Effector memory CD8-positive, alpha-beta T cell (primary cell): Measurements from ENCODE around the gene RAB11FIP2.

Source experiments
- ATAC-seq: fragments of 150-1000 bp; cut with Tn5 transposase; replicated peaks from 2 replicates; pipeline ENCODE4 v1.10.0; 2021; ENCODE audit warnings: mild to moderate bottlenecking, moderate library complexity
- DNase-seq, 3 experiments: peaks; one replicate each; pipeline ENCODE4 v3.0.0; 2021
- H3K27ac Mint-ChIP-seq, 2 donors: one replicate each; pipeline ENCODE4 v1.8.0; 2022; ENCODE audit warnings: mild to moderate bottlenecking in 2 of 2, mixed read lengths in 2 of 2, moderate library complexity in 2 of 2
- H3K27me3 Mint-ChIP-seq, 2 donors: one replicate each; pipeline ENCODE4 v1.8.0; 2022; ENCODE audit warnings: mixed read lengths in 2 of 2
- H3K36me3 Mint-ChIP-seq: one replicate; pipeline ENCODE4 v1.8.0; 2022; ENCODE audit warnings: mild to moderate bottlenecking, moderate library complexity, mixed read lengths; ENCODE audit not compliant: insufficient read depth
- H3K4me1 Mint-ChIP-seq, 2 donors: one replicate each; pipeline ENCODE4 v1.8.0; 2022; ENCODE audit warnings: low read depth in 2 of 2, mixed read lengths in 2 of 2
- H3K4me3 Mint-ChIP-seq, 2 donors: one replicate each; pipeline ENCODE4 v1.8.0; 2022; ENCODE audit warnings: mild to moderate bottlenecking in 2 of 2, mixed read lengths in 2 of 2, moderate library complexity in 2 of 2
- H3K9me3 Mint-ChIP-seq, 2 donors: one replicate each; pipeline ENCODE4 v1.8.0; 2022; ENCODE audit warnings: mixed read lengths in 2 of 2

Gene RAB11FIP2

GRCh38 chr10:117988814-117989213, 57.9 kb downstream of the RAB11FIP2 start:
- DNase-seq (no peak), ATAC-seq (no peak)
- Mint-ChIP-seq H3K27me3 (peaks cover 0 to 4% of the 10 kb centered on the region in 2 donors), H3K4me1 (no peaks in the 10 kb centered on the region), H3K27ac (no peak overlapping the region), H3K36me3 (no peaks in the 10 kb centered on the region), H3K4me3 (no peak overlapping the region), H3K9me3 (peaks cover 0 to 8% of the 10 kb centered on the region in 2 donors)

- H3K4me1 Mint-ChIP-seq, result no peaks in the 10 kb centered on the region
- no peak overlapping the region for H3K27ac Mint-ChIP-seq
- no peak overlapping the region for H3K4me3 Mint-ChIP-seq
- peaks cover 12 to 15% of the 10 kb centered on the region in 2 donors for H3K27me3 Mint-ChIP-seq
- DNase-seq (no peak), ATAC-seq (no peak)
- peaks cover 0 to 8% of the 10 kb centered on the region in 2 donors for H3K9me3 Mint-ChIP-seq
- no peaks in the 10 kb centered on the region for H3K36me3 Mint-ChIP-seq
Observed at GRCh38 chr10:117987244-117987909, 59.4 kb downstream of the RAB11FIP2 start.

DNA sequence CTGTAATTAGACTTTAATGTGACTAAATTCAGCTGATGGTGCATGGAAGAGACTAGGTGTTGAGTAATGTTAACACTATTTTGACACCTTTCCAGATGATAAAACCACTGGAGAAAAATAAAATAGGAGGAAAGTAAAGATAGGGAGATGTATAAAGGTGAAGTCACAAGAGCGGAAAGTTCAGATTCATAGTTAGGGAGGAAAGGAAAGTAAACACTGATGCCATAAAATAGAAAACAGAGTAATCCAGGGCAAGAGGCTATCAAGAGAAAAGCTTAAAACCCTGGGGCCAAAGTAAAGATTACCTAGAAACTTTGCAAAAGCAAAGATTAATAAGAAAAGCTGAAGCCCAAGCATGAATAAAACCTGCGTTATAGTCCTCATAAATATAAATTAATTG, 62.8 kb downstream of the RAB11FIP2 start:
- Mint-ChIP-seq H3K36me3 (no peaks in the 10 kb centered on the region), H3K4me1 (no peaks in the 10 kb centered on the region), H3K27me3 (peaks cover 13 to 15% of the 10 kb centered on the region in 2 donors), H3K4me3 (no peak overlapping the region), H3K9me3 (peaks cover 0 to 8% of the 10 kb centered on the region in 2 donors), H3K27ac (no peak overlapping the region)
- ATAC-seq, result no peak
- no peak for DNase-seq

GRCh38 chr10:117980755-117981702, 65.7 kb downstream of the RAB11FIP2 start:
- ATAC-seq, result no peak
- Mint-ChIP-seq H3K9me3 (no peaks in the 10 kb centered on the region), H3K4me3 (no peak overlapping the region), H3K27me3 (peaks cover 19 to 21% of the 10 kb centered on the region in 2 donors), H3K36me3 (no peaks in the 10 kb centered on the region), H3K4me1 (no peaks in the 10 kb centered on the region), H3K27ac (no peak overlapping the region)
- no peak for DNase-seq

GRCh38 chr10:117980216-117980615, 66.5 kb downstream of the RAB11FIP2 start:
- Mint-ChIP-seq H3K27me3 (peaks cover 20 to 21% of the 10 kb centered on the region in 2 donors), H3K4me1 (no peaks in the 10 kb centered on the region), H3K36me3 (no peaks in the 10 kb centered on the region), H3K4me3 (no peak overlapping the region), H3K27ac (no peak overlapping the region), H3K9me3 (no peaks in the 10 kb centered on the region)
- ATAC-seq (no peak), DNase-seq (no peak)

DNA sequence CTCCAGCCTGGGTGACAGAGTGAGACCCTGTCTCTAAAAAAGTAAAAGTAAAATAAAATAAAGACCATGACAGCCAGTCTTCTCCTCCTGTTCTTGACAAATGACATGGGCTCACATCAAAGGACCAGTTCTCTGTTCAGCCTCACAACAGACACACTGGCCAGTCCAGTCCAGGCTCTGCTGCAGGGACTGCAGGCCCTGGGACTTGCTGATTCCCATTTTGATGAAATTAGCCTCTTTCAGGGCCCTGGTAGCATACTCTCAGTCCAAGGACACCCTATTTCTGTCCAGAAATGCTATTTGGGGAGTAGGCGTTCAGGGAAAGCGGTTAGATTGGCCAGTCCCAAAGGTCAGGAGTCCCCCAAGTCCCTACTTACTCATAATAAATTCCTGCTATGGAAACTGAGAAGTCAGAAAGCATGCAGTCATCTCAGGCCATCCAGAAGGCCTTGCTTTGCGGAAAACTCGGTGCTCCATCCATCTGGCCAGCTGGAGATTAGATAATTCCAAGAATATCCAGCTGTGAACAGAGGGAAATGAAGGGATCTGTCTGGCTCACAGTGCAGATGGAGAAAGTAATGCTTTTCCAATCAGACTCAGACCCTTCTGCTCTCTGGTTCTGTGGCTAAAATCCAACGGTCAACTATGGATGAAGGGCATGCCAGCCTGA, 74.4 kb downstream of the RAB11FIP2 start:
- DNase-seq (no peak), ATAC-seq (no peak)
- Mint-ChIP-seq H3K4me3 (no peak overlapping the region), H3K36me3 (no peaks in the 10 kb centered on the region), H3K27me3 (peaks cover 40 to 54% of the 10 kb centered on the region in 2 donors), H3K9me3 (no peaks in the 10 kb centered on the region), H3K4me1 (no peaks in the 10 kb centered on the region), H3K27ac (no peak overlapping the region)

DNA sequence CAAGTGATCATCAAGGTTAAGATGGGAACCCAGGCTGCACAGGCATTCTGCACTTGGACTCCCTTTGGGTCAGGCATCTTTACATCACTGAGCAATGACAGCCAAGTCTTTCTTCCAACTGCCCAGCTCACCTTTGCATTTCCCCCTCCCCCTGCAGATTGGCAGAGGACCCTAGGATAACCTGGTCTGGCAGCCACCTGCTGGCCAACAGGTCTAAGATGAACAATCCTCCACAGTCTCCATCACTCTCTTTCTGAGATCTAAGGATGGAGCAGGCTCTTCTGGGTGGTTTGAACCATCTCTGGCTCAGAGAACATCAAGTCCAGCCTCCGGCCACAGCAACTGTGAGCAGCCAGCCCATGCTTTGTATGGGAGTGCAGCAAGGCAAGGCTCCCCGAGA, 75.8 kb downstream of the RAB11FIP2 start:
- ATAC-seq (no peak), DNase-seq (no peak)
- no peak overlapping the region for H3K27ac Mint-ChIP-seq
- peaks cover 34 to 46% of the 10 kb centered on the region in 2 donors for H3K27me3 Mint-ChIP-seq
- H3K4me3 Mint-ChIP-seq, result no peak overlapping the region
- no peaks in the 10 kb centered on the region for H3K4me1 Mint-ChIP-seq
- H3K36me3 Mint-ChIP-seq, result no peaks in the 10 kb centered on the region
- no peaks in the 10 kb centered on the region for H3K9me3 Mint-ChIP-seq

GRCh38 chr10:117969592-117969991, 77.1 kb downstream of the RAB11FIP2 start:
- Mint-ChIP-seq H3K4me1 (no peaks in the 10 kb centered on the region), H3K4me3 (no peak overlapping the region), H3K27me3 (peaks cover 29 to 46% of the 10 kb centered on the region in 2 donors), H3K9me3 (no peaks in the 10 kb centered on the region), H3K36me3 (no peaks in the 10 kb centered on the region), H3K27ac (no peak overlapping the region)
- ATAC-seq (no peak), DNase-seq (no peak)

DNA sequence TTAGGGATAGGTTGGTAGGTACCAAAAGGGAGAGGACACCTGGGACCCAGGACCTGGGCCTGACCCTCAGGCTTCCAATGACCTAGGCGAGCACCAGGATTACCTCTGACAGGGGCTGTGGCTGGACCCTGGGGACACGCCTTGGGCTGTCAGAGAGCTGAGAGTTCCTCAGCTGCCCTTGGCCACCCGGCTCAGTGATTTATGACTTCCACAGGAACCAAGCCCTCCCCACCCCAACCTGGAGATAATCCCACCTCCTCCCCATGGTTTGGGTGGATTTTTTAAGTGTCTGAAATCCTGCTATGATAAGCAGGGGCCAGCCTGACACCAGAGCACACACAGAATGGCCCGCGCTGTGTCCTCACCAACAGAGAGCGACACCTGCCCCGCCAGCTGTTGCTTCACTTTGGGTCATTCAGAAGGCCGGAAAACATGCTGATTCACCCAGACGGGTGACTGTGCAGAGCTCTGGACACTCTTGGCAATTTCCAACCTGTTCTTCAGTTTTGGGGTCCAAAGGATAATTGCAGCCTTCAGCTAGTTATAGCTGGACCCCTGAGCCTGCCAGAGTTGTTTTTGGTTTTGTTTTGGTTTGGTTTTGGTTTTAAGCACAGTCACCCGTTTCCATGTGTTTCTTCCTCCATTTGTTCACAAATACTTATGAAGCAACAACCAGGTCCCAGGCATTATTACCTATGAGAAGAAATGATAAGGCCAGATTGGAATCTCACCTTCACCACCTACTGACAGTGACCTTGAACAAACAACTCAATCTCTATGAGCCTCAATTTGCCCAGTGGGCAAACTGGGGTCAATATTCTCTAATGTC, 78.2 kb downstream of the RAB11FIP2 start:
- DNase-seq, result no peak
- H3K4me3 Mint-ChIP-seq, result no peak overlapping the region
- ATAC-seq, result no peak
- H3K27me3 Mint-ChIP-seq, result peaks cover 22 to 49% of the 10 kb centered on the region in 2 donors
- H3K27ac Mint-ChIP-seq, result no peak overlapping the region
- no peaks in the 10 kb centered on the region for H3K4me1 Mint-ChIP-seq
- no peaks in the 10 kb centered on the region for H3K36me3 Mint-ChIP-seq
- H3K9me3 Mint-ChIP-seq, result no peaks in the 10 kb centered on the region

DNA sequence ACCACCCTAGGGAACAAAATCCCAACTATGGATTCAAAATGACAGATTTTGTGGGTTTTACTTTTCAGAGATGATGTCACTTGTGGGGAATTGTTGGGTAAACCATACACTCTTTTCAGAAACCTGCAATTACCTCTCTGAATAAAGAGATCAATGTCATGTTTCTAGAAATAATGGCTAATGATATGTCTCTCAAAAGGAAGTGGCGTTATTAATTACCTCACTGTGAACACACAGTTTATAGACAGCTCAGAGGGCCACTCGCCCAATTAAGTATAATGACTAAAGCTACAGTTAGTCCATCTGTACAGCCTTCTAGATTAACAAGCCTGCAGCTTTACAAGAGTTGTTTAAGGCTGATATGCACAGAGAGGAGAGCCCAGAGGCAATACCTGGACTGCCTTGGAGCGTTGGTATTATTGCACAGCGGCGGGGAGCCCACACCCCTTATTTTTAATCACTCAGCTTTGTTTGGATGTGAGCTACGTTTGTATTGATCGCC, 79.5 kb downstream of the RAB11FIP2 start:
- Mint-ChIP-seq H3K27me3 (peaks cover 20 to 47% of the 10 kb centered on the region in 2 donors), H3K27ac (no peak overlapping the region), H3K4me1 (no peaks in the 10 kb centered on the region), H3K9me3 (no peaks in the 10 kb centered on the region), H3K4me3 (no peak overlapping the region), H3K36me3 (no peaks in the 10 kb centered on the region)
- ATAC-seq, result no peak
- no peak for DNase-seq

DNA sequence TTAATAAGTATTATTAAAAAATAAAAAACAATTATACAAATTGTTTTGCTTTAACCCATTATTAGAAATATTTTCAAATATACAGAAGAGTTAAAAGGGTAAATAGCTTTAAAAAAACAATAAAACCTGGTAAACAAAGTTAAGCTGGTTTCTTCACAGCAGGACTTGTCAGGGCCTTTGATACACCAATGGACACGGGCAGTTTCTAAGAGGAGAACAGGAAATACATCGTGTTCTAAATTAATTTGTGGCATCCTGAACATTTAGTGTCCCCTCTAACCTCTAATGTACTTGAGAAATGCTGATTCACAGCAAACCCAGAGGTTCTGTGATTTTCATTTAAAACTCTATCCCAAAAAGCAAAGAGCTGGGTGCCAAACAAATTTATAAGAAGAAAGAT, 80.8 kb downstream of the RAB11FIP2 start:
- no peaks in the 10 kb centered on the region for H3K36me3 Mint-ChIP-seq
- ATAC-seq, result no peak
- H3K4me3 Mint-ChIP-seq, result no peak overlapping the region
- DNase-seq, result no peak
- H3K27me3 Mint-ChIP-seq, result peaks cover 20 to 41% of the 10 kb centered on the region in 2 donors
- H3K27ac Mint-ChIP-seq, result no peak overlapping the region
- H3K9me3 Mint-ChIP-seq, result no peaks in the 10 kb centered on the region
- no peaks in the 10 kb centered on the region for H3K4me1 Mint-ChIP-seq

DNA sequence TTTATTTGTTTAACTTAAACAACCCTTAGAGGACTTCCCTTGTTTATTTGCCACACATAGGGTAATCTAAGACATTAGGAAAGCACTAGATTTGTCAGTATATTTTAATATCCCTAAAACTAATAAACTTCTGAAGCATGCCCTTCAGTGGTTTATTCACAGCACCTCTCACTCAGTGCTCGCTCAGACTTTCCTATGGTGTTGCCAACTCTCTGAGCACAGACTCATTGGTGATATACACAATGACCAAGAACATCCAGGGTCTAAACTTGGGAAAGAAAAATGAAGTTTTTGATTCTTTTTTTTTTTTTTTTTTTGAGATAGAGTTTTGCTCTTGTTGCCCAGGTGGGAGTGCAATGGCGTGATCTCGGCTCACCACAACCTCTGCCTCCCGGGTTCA, 82.2 kb downstream of the RAB11FIP2 start:
- ATAC-seq, result no peak

More for the DNA sequence above, 82.2 kb downstream of the RAB11FIP2 start:
- Mint-ChIP-seq H3K27me3 (peaks cover 20 to 46% of the 10 kb centered on the region in 2 donors), H3K4me3 (no peak overlapping the region), H3K4me1 (peaks cover 0 to 2% of the 10 kb centered on the region in 2 donors), H3K9me3 (no peaks in the 10 kb centered on the region), H3K27ac (no peak overlapping the region), H3K36me3 (no peaks in the 10 kb centered on the region)
- DNase-seq, result no peak
